Neural cell (in vitro differentiated cells): ENCODE results near the gene ZNF529. TPM values are rescaled to one million over a fixed set of nuclear protein-coding genes. Genes with fewer than 3 reads are reported as not detected.

Source experiments
- H2AFZ ChIP-seq: fragments of 200-600, 300-800 bp; sonication (generic), shearing (Covaris generic); 2 replicates; pipeline ENCODE4 v1.6.0; 2014; ENCODE audit warnings: low read depth, mild to moderate bottlenecking, antibody characterized with exemption, low read length, moderate library complexity
- H3F3A ChIP-seq: fragments of 200-600 bp; shearing (Covaris generic); 2 replicates; pipeline ENCODE4 v1.6.1; 2016; ENCODE audit warnings: mild to moderate bottlenecking, moderate library complexity, mixed read lengths, antibody characterized with exemption, low read length; ENCODE audit not compliant: insufficient read depth, poor library complexity, severe bottlenecking
- H3K27ac ChIP-seq: fragments of 200-600, 300-800 bp; sonication (generic), shearing (Covaris generic); 2 replicates; pipeline ENCODE4 v1.5.1; 2014; ENCODE audit warnings: mild to moderate bottlenecking, low read length, moderate library complexity
- H3K27me3 ChIP-seq: fragments of 300-800, 200-600 bp; sonication (generic), shearing (Covaris generic); 2 replicates; pipeline ENCODE4 v1.6.0; 2014; ENCODE audit warnings: mild to moderate bottlenecking, low read depth, low read length, moderate library complexity; ENCODE audit not compliant: insufficient read depth
- H3K36me3 ChIP-seq: fragments of 300-800, 200-600 bp; sonication (generic), shearing (Covaris generic); 2 replicates; pipeline ENCODE4 v1.5.1; 2014; ENCODE audit warnings: mild to moderate bottlenecking, antibody characterized with exemption, low read length, moderate library complexity; ENCODE audit not compliant: insufficient read depth
- H3K4me2 ChIP-seq: fragments of 300-800, 200-600 bp; sonication (generic), shearing (Covaris generic); 2 replicates; pipeline ENCODE4 v1.6.0; 2014; ENCODE audit warnings: mild to moderate bottlenecking, low read length
- H3K4me3 ChIP-seq: fragments of 300-800, 200-600 bp; sonication (generic), shearing (Covaris generic); 2 replicates; pipeline ENCODE4 v1.5.1; 2014; ENCODE audit warnings: mild to moderate bottlenecking, low read length, moderate library complexity
- H3K79me2 ChIP-seq: fragments of 200-600 bp; shearing (Covaris generic); replicated peaks from 2 replicates; pipeline ENCODE4 v1.6.0; 2014; ENCODE audit warnings: mild to moderate bottlenecking, low read length, moderate library complexity; ENCODE audit not compliant: insufficient read depth
- H3K9ac ChIP-seq: fragments of 300-800, 200-600 bp; sonication (generic), shearing (Covaris generic); 2 replicates; pipeline ENCODE4 v1.6.1; 2016; ENCODE audit warnings: mild to moderate bottlenecking, low read length, mixed read lengths
- H3K9me2 ChIP-seq: fragments of 200-600 bp; shearing (Covaris generic); 2 replicates; pipeline ENCODE4 v1.6.1; 2016; ENCODE audit warnings: mild to moderate bottlenecking, low read length, mixed read lengths; ENCODE audit not compliant: insufficient read depth
- H3K9me3 ChIP-seq: fragments of 200-600, 300-800 bp; sonication (generic), shearing (Covaris generic); 2 replicates; pipeline ENCODE4 v1.6.1; 2016; ENCODE audit warnings: mild to moderate bottlenecking, mixed run types, low read length, moderate library complexity, mixed read lengths
- H4K20me1 ChIP-seq: fragments of 200-600 bp; shearing (Covaris generic); 2 replicates; pipeline ENCODE4 v1.6.1; 2016; ENCODE audit warnings: mild to moderate bottlenecking, mixed run types; ENCODE audit not compliant: insufficient read depth
- EP300 ChIP-seq: fragments of 450-650 bp; conservative IDR thresholded peaks from 2 replicates; pipeline ENCODE4 v1.6.1; 2014; ENCODE audit warnings: antibody characterized with exemption, mild to moderate bottlenecking, moderate library complexity; ENCODE audit not compliant: poor library complexity, severe bottlenecking
- EZH2 ChIP-seq: fragments of 200-600, 300-800 bp; shearing (Covaris generic), sonication (generic); IDR thresholded peaks from 2 replicates; pipeline ENCODE4 v1.6.1; 2014; ENCODE audit warnings: antibody characterized with exemption, low read length, borderline replicate concordance, mild to moderate bottlenecking; ENCODE audit not compliant: insufficient read depth, poor library complexity, severe bottlenecking
- MXI1 ChIP-seq: fragments of 450-650 bp; conservative IDR thresholded peaks from 2 replicates; pipeline ENCODE4 v1.6.1; 2014; ENCODE audit warnings: antibody characterized with exemption, mild to moderate bottlenecking; ENCODE audit not compliant: poor library complexity, severe bottlenecking
- POLR2AphosphoS5 ChIP-seq: IDR thresholded peaks from 2 replicates; pipeline ENCODE4 v1.6.1; 2012
- RAD21 ChIP-seq: fragments of 450-650 bp; conservative IDR thresholded peaks from 2 replicates; pipeline ENCODE4 v1.6.1; 2014; ENCODE audit warnings: antibody characterized with exemption, mild to moderate bottlenecking, moderate library complexity
- SMC3 ChIP-seq: fragments of 450-650 bp; conservative IDR thresholded peaks from 2 replicates; pipeline ENCODE4 v1.6.1; 2014; ENCODE audit warnings: antibody characterized with exemption, mild to moderate bottlenecking, moderate library complexity; ENCODE audit not compliant: poor library complexity
- TAF1 ChIP-seq: IDR thresholded peaks from 2 replicates; pipeline ENCODE4 v1.6.1; 2012; ENCODE audit warnings: low read depth
- polyA plus RNA-seq: library from polyadenylated mRNA; depleted of rRNA; stranded (reverse); fragments of >200 nt; gene quantifications from 2 replicates; pipeline ENCODE4 v1.2.3, GENCODE V29; 2014
- TF ChIP-seq, protein P1 (sequence below): fragments of 450-650 bp; IDR thresholded peaks from 2 replicates; pipeline ENCODE4 v1.5.1; 2014; ENCODE audit warnings: antibody characterized with exemption, mild to moderate bottlenecking, moderate library complexity; ENCODE audit not compliant: poor library complexity, severe bottlenecking

Gene ZNF529
- polyA plus RNA-seq, 1 donor from 2014 or later: 54.5 TPM

DNA sequence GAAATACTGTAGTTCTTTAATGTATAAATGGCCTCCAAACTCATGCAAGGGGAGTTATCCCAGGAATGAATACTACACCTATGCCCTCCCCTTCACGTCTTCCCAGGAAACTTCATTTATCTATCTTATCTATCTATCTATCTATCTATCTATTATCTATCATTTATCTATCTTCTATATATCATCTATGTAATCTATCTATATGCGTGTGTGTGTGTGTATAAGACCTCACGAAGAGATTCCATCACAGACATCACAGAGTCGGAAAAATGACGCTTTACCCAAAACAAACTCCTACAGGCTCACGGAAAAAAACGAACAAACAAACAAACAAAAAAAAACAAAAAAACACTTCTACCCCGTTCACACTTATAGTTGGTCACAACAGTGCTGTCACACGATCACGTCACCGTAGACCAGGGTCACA is 486 bp downstream of the ZNF529 start:
- H3K36me3 ChIP-seq: peaks cover 6% of the 10 kb centered on the region

DNA sequence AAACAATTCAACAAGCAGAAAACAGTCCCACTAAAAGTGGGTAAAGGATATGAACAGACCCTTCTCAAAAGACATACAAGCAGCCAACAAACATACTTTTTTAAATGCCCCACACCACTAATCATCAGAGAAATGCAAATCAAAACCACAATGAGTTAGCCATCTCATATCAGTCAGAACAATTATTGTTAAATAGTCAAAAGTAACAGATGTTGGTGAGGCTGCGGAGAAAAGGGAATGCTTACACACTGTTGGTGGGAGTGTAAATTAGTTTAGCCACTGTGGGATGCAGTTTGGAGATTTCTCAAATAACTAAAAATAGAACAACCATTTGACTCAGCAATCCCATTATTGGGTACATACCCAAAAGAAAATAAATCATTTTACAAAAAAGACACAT is 8.7 kb downstream of the ZNF529 start:
- Histone ChIP-seq H3K9ac (no peak overlapping the region), H3K4me3 (no peak overlapping the region), H3K27ac (no peak overlapping the region), H3F3A (no peaks in the 10 kb centered on the region), H3K27me3 (no peaks in the 10 kb centered on the region), H3K9me3 (peaks cover 21% of the 10 kb centered on the region), H4K20me1 (no peaks in the 10 kb centered on the region), H2AFZ (no peak overlapping the region), H3K9me2 (no peaks in the 10 kb centered on the region), H3K79me2 (peaks cover 7% of the 10 kb centered on the region), H3K36me3 (peaks cover 12% of the 10 kb centered on the region), H3K4me2 (no peak overlapping the region)
- no peak for TF ChIP-seq RAD21
- TF ChIP-seq, protein P1, sequence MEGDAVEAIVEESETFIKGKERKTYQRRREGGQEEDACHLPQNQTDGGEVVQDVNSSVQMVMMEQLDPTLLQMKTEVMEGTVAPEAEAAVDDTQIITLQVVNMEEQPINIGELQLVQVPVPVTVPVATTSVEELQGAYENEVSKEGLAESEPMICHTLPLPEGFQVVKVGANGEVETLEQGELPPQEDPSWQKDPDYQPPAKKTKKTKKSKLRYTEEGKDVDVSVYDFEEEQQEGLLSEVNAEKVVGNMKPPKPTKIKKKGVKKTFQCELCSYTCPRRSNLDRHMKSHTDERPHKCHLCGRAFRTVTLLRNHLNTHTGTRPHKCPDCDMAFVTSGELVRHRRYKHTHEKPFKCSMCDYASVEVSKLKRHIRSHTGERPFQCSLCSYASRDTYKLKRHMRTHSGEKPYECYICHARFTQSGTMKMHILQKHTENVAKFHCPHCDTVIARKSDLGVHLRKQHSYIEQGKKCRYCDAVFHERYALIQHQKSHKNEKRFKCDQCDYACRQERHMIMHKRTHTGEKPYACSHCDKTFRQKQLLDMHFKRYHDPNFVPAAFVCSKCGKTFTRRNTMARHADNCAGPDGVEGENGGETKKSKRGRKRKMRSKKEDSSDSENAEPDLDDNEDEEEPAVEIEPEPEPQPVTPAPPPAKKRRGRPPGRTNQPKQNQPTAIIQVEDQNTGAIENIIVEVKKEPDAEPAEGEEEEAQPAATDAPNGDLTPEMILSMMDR: no peak
- no peak for TF ChIP-seq POLR2AphosphoS5

More for the DNA sequence above, 486 bp downstream of the ZNF529 start:
- H3K9ac ChIP-seq: peak overlapping the region; percentile 89
- peak overlapping the region; percentile 96 for H2AFZ ChIP-seq
- peak overlapping the region; percentile 79 for H3K4me3 ChIP-seq
- H3K27me3 ChIP-seq: no peaks in the 10 kb centered on the region
- H3K9me3 ChIP-seq: peaks cover 4% of the 10 kb centered on the region
- H3K9me2 ChIP-seq: no peaks in the 10 kb centered on the region
- no peaks in the 10 kb centered on the region for H3F3A ChIP-seq
- H3K79me2 ChIP-seq: peaks cover 43% of the 10 kb centered on the region
- peak overlapping the region; percentile 71 for H3K4me2 ChIP-seq
- peak overlapping the region; percentile 87 for H3K27ac ChIP-seq
- no peaks in the 10 kb centered on the region for H4K20me1 ChIP-seq
- TF ChIP-seq MXI1: no peak
- no peak for TF ChIP-seq RAD21
- no peak for TF ChIP-seq EZH2
- TF ChIP-seq POLR2AphosphoS5: no peak
- TF ChIP-seq, protein P1: no peak
- no peak for TF ChIP-seq EP300
- TF ChIP-seq TAF1: no peak

DNA sequence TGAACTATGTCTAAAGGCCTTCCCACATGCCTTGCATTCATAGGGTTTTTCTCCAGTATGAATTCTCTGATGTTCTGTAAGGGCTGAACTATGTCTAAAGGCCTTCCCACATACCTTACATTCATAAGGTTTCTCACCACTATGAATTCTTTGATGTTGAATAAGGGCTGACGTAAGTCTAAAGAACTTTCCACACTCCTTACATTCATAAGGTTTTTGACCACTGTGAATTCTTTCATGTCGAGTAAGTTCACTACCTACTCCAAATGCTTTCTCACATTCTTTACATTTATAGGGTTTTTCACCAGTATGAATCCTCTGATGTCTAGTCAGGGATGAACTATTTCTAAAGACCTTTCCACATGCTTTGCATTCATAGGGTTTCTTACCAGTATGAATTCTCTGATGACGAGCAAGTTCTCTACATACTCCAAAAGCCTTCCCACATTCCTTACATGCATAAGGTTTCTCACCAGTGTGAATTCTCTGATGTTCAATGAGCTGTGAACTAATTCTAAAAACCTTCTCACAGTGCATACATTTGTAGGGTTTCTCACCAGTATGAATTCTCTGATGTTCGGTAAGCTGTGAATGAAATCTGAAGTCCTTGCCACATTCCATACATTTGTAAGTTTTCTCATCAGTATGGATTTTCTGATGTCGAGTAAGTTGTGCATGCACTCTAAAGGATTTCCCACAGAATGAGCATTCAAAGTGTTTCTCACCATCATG is 25.9 kb downstream of the ZNF529 start:
- H3K36me3 ChIP-seq: peaks cover 59% of the 10 kb centered on the region
- no peaks in the 10 kb centered on the region for H4K20me1 ChIP-seq
- TF ChIP-seq SMC3: no peak
- TF ChIP-seq POLR2AphosphoS5: no peak
- TF ChIP-seq MXI1: no peak
- TF ChIP-seq TAF1: no peak
- no peaks in the 10 kb centered on the region for H3K9me2 ChIP-seq
- H3K4me3 ChIP-seq: no peak overlapping the region
- peaks cover 63% of the 10 kb centered on the region for H3K9me3 ChIP-seq
- H3K9ac ChIP-seq: no peak overlapping the region
- no peak overlapping the region for H3K27ac ChIP-seq
- no peaks in the 10 kb centered on the region for H3F3A ChIP-seq
- no peak overlapping the region for H3K4me2 ChIP-seq
- peaks cover 3% of the 10 kb centered on the region for H3K79me2 ChIP-seq
- no peak overlapping the region for H2AFZ ChIP-seq
- H3K27me3 ChIP-seq: no peaks in the 10 kb centered on the region
